Smooth muscle cell (in vitro differentiated cells): ENCODE data around the gene PLXNA3. TPM values are rescaled to one million over a fixed set of nuclear protein-coding genes. Genes with fewer than 3 reads are reported as not detected.

ENCODE experiments used
- DNase-seq: peaks from one replicate; lab custom pipeline; 2025; ENCODE audit not compliant: unreplicated experiment; lab: John Stamatoyannopoulos, UW
- H2AFZ ChIP-seq: fragments of 200-600 bp; sonication (generic); 2 replicates; pipeline ENCODE4 v1.6.0; 2016; ENCODE audit warnings: antibody characterized with exemption, low read depth, mild to moderate bottlenecking
- H3F3A ChIP-seq: fragments of 200-600 bp; sonication (generic); 2 replicates; pipeline ENCODE4 v1.6.0; 2017; ENCODE audit warnings: antibody characterized with exemption, low read depth
- H3K27ac ChIP-seq: fragments of 200-600 bp; sonication (generic); 2 replicates; pipeline ENCODE4 v1.5.1; 2016; ENCODE audit warnings: low read depth, mild to moderate bottlenecking
- H3K27me3 ChIP-seq: fragments of 200-600 bp; sonication (generic); 2 replicates; pipeline ENCODE4 v1.6.1; 2016; ENCODE audit warnings: low read depth, mild to moderate bottlenecking
- H3K36me3 ChIP-seq: fragments of 200-600 bp; sonication (generic); 2 replicates; pipeline ENCODE4 v1.5.1; 2016; ENCODE audit warnings: low read depth
- H3K4me1 ChIP-seq: fragments of 200-600 bp; sonication (generic); 2 replicates; pipeline ENCODE4 v1.5.1; 2016; ENCODE audit warnings: low read depth
- H3K4me2 ChIP-seq: fragments of 200-600 bp; sonication (generic); 2 replicates; pipeline ENCODE4 v1.6.0; 2016; ENCODE audit warnings: mild to moderate bottlenecking
- H3K4me3 ChIP-seq: fragments of 200-600 bp; sonication (generic); 2 replicates; pipeline ENCODE4 v1.5.1; 2016; ENCODE audit warnings: mild to moderate bottlenecking
- H3K79me2 ChIP-seq: fragments of 200-600 bp; sonication (generic); 2 replicates; pipeline ENCODE4 v1.6.0; 2016; ENCODE audit warnings: low read depth, mild to moderate bottlenecking
- H3K9ac ChIP-seq: fragments of 200-600 bp; sonication (generic); 2 replicates; pipeline ENCODE4 v1.6.0; 2016; ENCODE audit warnings: low read depth
- H3K9me3 ChIP-seq: fragments of 200-600 bp; sonication (generic); replicated peaks from 2 replicates; pipeline ENCODE4 v1.5.1; 2016; ENCODE audit warnings: low read depth
- H4K20me1 ChIP-seq: fragments of 200-600 bp; sonication (generic); 2 replicates; pipeline ENCODE4 v1.6.0; 2016; ENCODE audit warnings: low read depth
- WGBS: methylation state at CpG from one replicate; pipeline ENCODE4 v1.1.7; 2016; ENCODE audit warnings: low lambda C conversion rate; 5-methylcytosine and 5-hydroxymethylcytosine counted together
- polyA plus RNA-seq: library from polyadenylated mRNA; unstranded; fragments of >200 nt; fragmentation: Nextera tagmentation; extraction: Ambion mirVana; gene quantifications from 2 replicates; pipeline ENCODE4 v1.2.1, GENCODE V29; 2016
- total RNA-seq: library from RNA; depleted of rRNA; stranded (reverse); fragments of >200 nt; gene quantifications from 2 replicates; pipeline ENCODE4 v1.2.3, GENCODE V29; 2014
- TF ChIP-seq, protein P1 (sequence below): fragments of 200-600 bp; sonication (generic); IDR thresholded peaks from 2 replicates; pipeline ENCODE4 v1.5.1; 2017; ENCODE audit warnings: borderline replicate concordance, mild to moderate bottlenecking, antibody characterized with exemption; ENCODE audit not compliant: insufficient read depth, poor library complexity, severe bottlenecking

PLXNA3 gene
- total and polyA plus RNA-seq, 2 experiments from 2014 or later, result 33.6 to 38.2 TPM

- WGBS, result 92% methylated on average over 12 of the region's 18 CpGs
- H3K36me3 ChIP-seq, result no peaks in the 10 kb centered on the region
- peaks cover 26% of the 10 kb centered on the region for H4K20me1 ChIP-seq
- H2AFZ ChIP-seq, result no peak overlapping the region
- no peaks in the 10 kb centered on the region for H3K9me3 ChIP-seq
- H3K9ac ChIP-seq, result no peak overlapping the region
- no peak overlapping the region for H3K27ac ChIP-seq
- H3K4me2 ChIP-seq, result no peak overlapping the region
- H3K4me3 ChIP-seq, result no peak overlapping the region
- H3K27me3 ChIP-seq, result no peaks in the 10 kb centered on the region
- no peak for DNase-seq
- TF ChIP-seq, protein P1, sequence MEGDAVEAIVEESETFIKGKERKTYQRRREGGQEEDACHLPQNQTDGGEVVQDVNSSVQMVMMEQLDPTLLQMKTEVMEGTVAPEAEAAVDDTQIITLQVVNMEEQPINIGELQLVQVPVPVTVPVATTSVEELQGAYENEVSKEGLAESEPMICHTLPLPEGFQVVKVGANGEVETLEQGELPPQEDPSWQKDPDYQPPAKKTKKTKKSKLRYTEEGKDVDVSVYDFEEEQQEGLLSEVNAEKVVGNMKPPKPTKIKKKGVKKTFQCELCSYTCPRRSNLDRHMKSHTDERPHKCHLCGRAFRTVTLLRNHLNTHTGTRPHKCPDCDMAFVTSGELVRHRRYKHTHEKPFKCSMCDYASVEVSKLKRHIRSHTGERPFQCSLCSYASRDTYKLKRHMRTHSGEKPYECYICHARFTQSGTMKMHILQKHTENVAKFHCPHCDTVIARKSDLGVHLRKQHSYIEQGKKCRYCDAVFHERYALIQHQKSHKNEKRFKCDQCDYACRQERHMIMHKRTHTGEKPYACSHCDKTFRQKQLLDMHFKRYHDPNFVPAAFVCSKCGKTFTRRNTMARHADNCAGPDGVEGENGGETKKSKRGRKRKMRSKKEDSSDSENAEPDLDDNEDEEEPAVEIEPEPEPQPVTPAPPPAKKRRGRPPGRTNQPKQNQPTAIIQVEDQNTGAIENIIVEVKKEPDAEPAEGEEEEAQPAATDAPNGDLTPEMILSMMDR, result no peak
- peaks cover 5% of the 10 kb centered on the region for H3K4me1 ChIP-seq
- H3K79me2 ChIP-seq, result peaks cover 46% of the 10 kb centered on the region
- no peaks in the 10 kb centered on the region for H3F3A ChIP-seq
Observed at GRCh38 chrX:154439841-154440240, 18.2 kb upstream of the PLXNA3 start.

- Histone ChIP-seq H3K4me1 (peaks cover 10% of the 10 kb centered on the region), H2AFZ (no peak overlapping the region), H4K20me1 (peaks cover 26% of the 10 kb centered on the region), H3K4me2 (no peak overlapping the region), H3K27ac (no peak overlapping the region), H3K9ac (no peak overlapping the region), H3F3A (no peaks in the 10 kb centered on the region), H3K27me3 (no peaks in the 10 kb centered on the region), H3K79me2 (peaks cover 56% of the 10 kb centered on the region), H3K4me3 (no peak overlapping the region), H3K9me3 (no peaks in the 10 kb centered on the region), H3K36me3 (no peaks in the 10 kb centered on the region)
- no peak for DNase-seq
- TF ChIP-seq, protein P1, result no peak
- 90% methylated on average over 17 of the region's 17 CpGs for WGBS
Observed at GRCh38 chrX:154440623-154441357, 17.3 kb upstream of the PLXNA3 start.

DNA sequence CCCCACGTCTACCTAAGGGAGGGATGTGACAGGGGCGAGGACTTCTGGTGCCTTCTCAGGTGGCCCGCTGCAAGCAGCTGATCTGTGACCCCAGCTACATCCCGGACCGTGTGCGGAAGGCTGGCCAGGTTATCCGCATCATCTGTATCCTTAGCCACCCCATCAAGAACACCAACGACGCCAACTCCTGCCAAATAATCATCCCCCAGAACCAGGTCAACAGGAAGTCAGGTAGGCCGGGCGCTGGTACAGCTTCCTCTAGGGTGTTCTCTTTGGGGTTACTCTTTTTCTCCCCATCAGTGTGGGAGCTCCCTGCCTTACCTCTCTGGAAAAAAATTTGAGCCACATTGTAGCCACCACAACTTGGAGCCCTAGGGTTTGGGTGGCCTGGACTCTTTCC, 16.5 kb upstream of the PLXNA3 start:
- Histone ChIP-seq H3F3A (no peaks in the 10 kb centered on the region), H4K20me1 (peaks cover 26% of the 10 kb centered on the region), H3K27ac (no peak overlapping the region), H3K36me3 (no peaks in the 10 kb centered on the region), H3K9ac (no peak overlapping the region), H3K4me3 (no peak overlapping the region), H3K4me1 (peaks cover 10% of the 10 kb centered on the region), H3K27me3 (no peaks in the 10 kb centered on the region), H3K4me2 (no peak overlapping the region), H2AFZ (no peak overlapping the region), H3K9me3 (no peaks in the 10 kb centered on the region), H3K79me2 (peaks cover 56% of the 10 kb centered on the region)
- TF ChIP-seq, protein P1, result no peak
- no peak for DNase-seq
- WGBS, result 91% methylated on average over 11 of the region's 11 CpGs
